ENCODE results near the gene KIF2A. TPM values are rescaled to one million over a fixed set of nuclear protein-coding genes. Genes with fewer than 3 reads are reported as not detected.

Gene KIF2A
- total and polyA plus RNA-seq, 9 of the 15 experiments (the other 6 are each of a cell fraction or from before 2014, with no cell fraction given): 42.6 to 126 (median 77.6) TPM

DNA sequence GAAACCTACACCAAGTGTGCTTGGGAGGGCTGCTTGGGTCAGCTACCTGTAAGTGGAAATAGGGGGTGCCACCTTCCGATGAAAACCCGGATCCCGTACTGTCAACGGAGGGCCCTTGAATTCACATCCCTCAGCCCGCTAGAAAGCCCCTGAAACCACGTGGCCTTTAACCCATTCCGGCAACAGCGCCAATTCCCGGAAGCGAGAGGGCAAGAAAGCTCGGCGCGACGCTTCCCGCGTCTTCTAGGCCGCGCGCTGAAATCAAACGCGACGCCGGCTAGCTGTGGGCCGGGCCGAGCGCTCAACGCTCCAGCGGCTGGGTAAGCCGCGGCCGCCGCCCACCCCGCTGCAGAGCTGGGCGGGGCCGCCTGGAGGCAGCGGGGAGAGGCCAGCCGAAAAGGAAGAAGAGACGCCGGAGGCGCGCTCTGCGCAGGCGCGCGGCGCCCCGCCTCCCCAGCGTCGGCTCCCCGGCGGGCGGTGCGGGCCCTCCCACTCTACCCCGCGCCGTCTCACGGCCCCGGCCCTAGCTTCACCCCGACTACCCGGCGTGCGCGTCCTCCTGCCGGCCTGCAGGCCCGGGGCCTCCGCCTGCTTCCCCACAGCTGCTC, at the start of gene KIF2A (continued):
- TF ChIP-seq, protein P1, sequence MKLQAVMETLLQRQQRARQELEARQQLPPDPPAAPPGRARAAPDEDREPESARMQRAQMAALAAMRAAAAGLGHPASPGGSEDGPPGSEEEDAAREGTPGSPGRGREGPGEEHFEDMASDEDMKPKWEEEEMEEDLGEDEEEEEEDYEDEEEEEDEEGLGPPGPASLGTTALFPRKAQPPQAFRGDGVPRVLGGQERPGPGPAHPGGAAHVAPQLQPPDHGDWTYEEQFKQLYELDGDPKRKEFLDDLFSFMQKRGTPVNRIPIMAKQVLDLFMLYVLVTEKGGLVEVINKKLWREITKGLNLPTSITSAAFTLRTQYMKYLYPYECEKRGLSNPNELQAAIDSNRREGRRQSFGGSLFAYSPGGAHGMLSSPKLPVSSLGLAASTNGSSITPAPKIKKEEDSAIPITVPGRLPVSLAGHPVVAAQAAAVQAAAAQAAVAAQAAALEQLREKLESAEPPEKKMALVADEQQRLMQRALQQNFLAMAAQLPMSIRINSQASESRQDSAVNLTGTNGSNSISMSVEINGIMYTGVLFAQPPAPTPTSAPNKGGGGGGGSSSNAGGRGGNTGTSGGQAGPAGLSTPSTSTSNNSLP (IDR thresholded peaks at IDR 0.05; ENCODE audit: borderline replicate concordance, low read depth, low read length): peak; percentile 59; the same call in 1 of the 2 replicates
- TF ChIP-seq ZNF561 (CRISPR knock-in tag; conservative IDR thresholded peaks at IDR 0.05): no peak
- TF ChIP-seq, protein P2, sequence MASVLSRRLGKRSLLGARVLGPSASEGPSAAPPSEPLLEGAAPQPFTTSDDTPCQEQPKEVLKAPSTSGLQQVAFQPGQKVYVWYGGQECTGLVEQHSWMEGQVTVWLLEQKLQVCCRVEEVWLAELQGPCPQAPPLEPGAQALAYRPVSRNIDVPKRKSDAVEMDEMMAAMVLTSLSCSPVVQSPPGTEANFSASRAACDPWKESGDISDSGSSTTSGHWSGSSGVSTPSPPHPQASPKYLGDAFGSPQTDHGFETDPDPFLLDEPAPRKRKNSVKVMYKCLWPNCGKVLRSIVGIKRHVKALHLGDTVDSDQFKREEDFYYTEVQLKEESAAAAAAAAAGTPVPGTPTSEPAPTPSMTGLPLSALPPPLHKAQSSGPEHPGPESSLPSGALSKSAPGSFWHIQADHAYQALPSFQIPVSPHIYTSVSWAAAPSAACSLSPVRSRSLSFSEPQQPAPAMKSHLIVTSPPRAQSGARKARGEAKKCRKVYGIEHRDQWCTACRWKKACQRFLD (CRISPR knock-in tag; IDR thresholded peaks at IDR 0.05): peak; percentile 96
- TF ChIP-seq, protein P3, sequence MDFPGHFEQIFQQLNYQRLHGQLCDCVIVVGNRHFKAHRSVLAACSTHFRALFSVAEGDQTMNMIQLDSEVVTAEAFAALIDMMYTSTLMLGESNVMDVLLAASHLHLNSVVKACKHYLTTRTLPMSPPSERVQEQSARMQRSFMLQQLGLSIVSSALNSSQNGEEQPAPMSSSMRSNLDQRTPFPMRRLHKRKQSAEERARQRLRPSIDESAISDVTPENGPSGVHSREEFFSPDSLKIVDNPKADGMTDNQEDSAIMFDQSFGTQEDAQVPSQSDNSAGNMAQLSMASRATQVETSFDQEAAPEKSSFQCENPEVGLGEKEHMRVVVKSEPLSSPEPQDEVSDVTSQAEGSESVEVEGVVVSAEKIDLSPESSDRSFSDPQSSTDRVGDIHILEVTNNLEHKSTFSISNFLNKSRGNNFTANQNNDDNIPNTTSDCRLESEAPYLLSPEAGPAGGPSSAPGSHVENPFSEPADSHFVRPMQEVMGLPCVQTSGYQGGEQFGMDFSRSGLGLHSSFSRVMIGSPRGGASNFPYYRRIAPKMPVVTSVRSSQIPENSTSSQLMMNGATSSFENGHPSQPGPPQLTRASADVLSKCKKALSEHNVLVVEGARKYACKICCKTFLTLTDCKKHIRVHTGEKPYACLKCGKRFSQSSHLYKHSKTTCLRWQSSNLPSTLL (IDR thresholded peaks at IDR 0.05): no peak
- TF ChIP-seq RNF2 (IDR thresholded peaks at IDR 0.05): peak; percentile 95
- TF ChIP-seq, protein P4, sequence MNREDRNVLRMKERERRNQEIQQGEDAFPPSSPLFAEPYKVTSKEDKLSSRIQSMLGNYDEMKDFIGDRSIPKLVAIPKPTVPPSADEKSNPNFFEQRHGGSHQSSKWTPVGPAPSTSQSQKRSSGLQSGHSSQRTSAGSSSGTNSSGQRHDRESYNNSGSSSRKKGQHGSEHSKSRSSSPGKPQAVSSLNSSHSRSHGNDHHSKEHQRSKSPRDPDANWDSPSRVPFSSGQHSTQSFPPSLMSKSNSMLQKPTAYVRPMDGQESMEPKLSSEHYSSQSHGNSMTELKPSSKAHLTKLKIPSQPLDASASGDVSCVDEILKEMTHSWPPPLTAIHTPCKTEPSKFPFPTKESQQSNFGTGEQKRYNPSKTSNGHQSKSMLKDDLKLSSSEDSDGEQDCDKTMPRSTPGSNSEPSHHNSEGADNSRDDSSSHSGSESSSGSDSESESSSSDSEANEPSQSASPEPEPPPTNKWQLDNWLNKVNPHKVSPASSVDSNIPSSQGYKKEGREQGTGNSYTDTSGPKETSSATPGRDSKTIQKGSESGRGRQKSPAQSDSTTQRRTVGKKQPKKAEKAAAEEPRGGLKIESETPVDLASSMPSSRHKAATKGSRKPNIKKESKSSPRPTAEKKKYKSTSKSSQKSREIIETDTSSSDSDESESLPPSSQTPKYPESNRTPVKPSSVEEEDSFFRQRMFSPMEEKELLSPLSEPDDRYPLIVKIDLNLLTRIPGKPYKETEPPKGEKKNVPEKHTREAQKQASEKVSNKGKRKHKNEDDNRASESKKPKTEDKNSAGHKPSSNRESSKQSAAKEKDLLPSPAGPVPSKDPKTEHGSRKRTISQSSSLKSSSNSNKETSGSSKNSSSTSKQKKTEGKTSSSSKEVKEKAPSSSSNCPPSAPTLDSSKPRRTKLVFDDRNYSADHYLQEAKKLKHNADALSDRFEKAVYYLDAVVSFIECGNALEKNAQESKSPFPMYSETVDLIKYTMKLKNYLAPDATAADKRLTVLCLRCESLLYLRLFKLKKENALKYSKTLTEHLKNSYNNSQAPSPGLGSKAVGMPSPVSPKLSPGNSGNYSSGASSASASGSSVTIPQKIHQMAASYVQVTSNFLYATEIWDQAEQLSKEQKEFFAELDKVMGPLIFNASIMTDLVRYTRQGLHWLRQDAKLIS (CRISPR knock-in tag; IDR thresholded peaks at IDR 0.05): 0 out of 2 replicates have a peak, but pooled peaks have one; percentile 57
- TF ChIP-seq, protein P5, sequence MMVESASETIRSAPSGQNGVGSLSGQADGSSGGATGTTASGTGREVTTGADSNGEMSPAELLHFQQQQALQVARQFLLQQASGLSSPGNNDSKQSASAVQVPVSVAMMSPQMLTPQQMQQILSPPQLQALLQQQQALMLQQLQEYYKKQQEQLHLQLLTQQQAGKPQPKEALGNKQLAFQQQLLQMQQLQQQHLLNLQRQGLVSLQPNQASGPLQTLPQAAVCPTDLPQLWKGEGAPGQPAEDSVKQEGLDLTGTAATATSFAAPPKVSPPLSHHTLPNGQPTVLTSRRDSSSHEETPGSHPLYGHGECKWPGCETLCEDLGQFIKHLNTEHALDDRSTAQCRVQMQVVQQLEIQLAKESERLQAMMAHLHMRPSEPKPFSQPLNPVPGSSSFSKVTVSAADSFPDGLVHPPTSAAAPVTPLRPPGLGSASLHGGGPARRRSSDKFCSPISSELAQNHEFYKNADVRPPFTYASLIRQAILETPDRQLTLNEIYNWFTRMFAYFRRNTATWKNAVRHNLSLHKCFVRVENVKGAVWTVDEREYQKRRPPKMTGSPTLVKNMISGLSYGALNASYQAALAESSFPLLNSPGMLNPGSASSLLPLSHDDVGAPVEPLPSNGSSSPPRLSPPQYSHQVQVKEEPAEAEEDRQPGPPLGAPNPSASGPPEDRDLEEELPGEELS (CRISPR knock-in tag; IDR thresholded peaks at IDR 0.05; ENCODE audit: borderline replicate concordance): peak; percentile 64
- TF ChIP-seq CBX8 (IDR thresholded peaks at IDR 0.05; ENCODE audit: borderline replicate concordance, extremely low read depth, low read depth, low read length, poor library complexity, severe bottlenecking): no peak
